Keratinocyte (primary cell): ENCODE results near the gene L1CAM. TPM values are rescaled to one million over a fixed set of nuclear protein-coding genes. Genes with fewer than 3 reads are reported as not detected.

Experiments used
- DNase-seq: peaks from one replicate; pipeline ENCODE4 v3.0.0-alpha.2; 2011; ENCODE audit warnings: low read depth, missing footprints, low spot score
- FAIRE-seq: peaks from 2 replicates; lab custom pipeline; 2011; peaks lifted over from hg19 to GRCh38; lab: Jason Lieb, UNC
- H2AFZ ChIP-seq: 2 replicates; pipeline ENCODE4 v1.6.0; 2012; ENCODE audit warnings: low read length, control low read depth, inconsistent platforms; ENCODE audit not compliant: control insufficient read depth
- H3K27ac ChIP-seq: 2 replicates; pipeline ENCODE4 v1.5.1; 2011; ENCODE audit warnings: low read length; ENCODE audit not compliant: control insufficient read depth, insufficient read depth
- H3K27me3 ChIP-seq: 3 replicates; pipeline ENCODE4 v1.6.0; 2011; ENCODE audit warnings: low read length; ENCODE audit not compliant: control insufficient read depth, insufficient read depth; ENCODE audit errors: extremely low read depth
- H3K36me3 ChIP-seq, 2 experiments: 2 replicates in 1 of 2; 3 replicates in 1 of 2; pipeline ENCODE4 v1.5.1; 2011; ENCODE audit warnings: low read length in 2 of 2, mild to moderate bottlenecking in 1 of 2; ENCODE audit not compliant: control insufficient read depth in 2 of 2, insufficient read depth in 2 of 2; ENCODE audit errors: extremely low read depth in 1 of 2
- H3K4me1 ChIP-seq: 3 replicates; pipeline ENCODE4 v1.5.1; 2011; ENCODE audit warnings: low read length; ENCODE audit not compliant: control insufficient read depth, insufficient read depth; ENCODE audit errors: extremely low read depth
- H3K4me2 ChIP-seq: 3 replicates; pipeline ENCODE4 v1.6.0; 2011; ENCODE audit warnings: low read depth, low read length; ENCODE audit not compliant: control insufficient read depth, insufficient read depth; ENCODE audit errors: extremely low read depth
- H3K4me3 ChIP-seq, 3 experiments: fragments of 200-600 bp in 1 of 3; sonication (generic) in 1 of 3; 2 replicates in 2 of 3; 3 replicates in 1 of 3; pipeline ENCODE4 v1.5.1; 2011 to 2016; ENCODE audit warnings: low read length in 3 of 3, mild to moderate bottlenecking in 3 of 3, control low read depth in 2 of 3, inconsistent platforms in 1 of 3, low read depth in 1 of 3, mixed read lengths in 1 of 3, mixed run types in 1 of 3, moderate library complexity in 1 of 3; ENCODE audit not compliant: control insufficient read depth in 2 of 3, insufficient read depth in 2 of 3; ENCODE audit errors: extremely low read depth in 1 of 3
- H3K79me2 ChIP-seq: 2 replicates; pipeline ENCODE4 v1.6.0; 2012; ENCODE audit warnings: low read length; ENCODE audit not compliant: control insufficient read depth, insufficient read depth
- H3K9ac ChIP-seq: 3 replicates; pipeline ENCODE4 v1.6.0; 2011; ENCODE audit warnings: low read length; ENCODE audit not compliant: control insufficient read depth, insufficient read depth; ENCODE audit errors: extremely low read depth
- H3K9me1 ChIP-seq: 3 replicates; pipeline ENCODE4 v1.6.0; 2011; ENCODE audit warnings: low read length; ENCODE audit not compliant: control insufficient read depth, insufficient read depth; ENCODE audit errors: extremely low read depth
- H3K9me3 ChIP-seq: 2 replicates; pipeline ENCODE4 v1.5.1; 2012; ENCODE audit warnings: low read depth, low read length; ENCODE audit not compliant: control insufficient read depth
- H4K20me1 ChIP-seq: 3 replicates; pipeline ENCODE4 v1.6.0; 2011; ENCODE audit warnings: low read length; ENCODE audit not compliant: control insufficient read depth, insufficient read depth; ENCODE audit errors: extremely low read depth
- CTCF ChIP-seq, 3 experiments: IDR thresholded peaks in 1 of 3; conservative IDR thresholded peaks in 1 of 3; optimal IDR thresholded peaks in 1 of 3; 2 replicates in 2 of 3; 3 replicates in 1 of 3; pipeline versions ENCODE3 to v1.5.1; 2011; ENCODE audit warnings: low read length in 3 of 3, mild to moderate bottlenecking in 3 of 3, moderate library complexity in 2 of 3, control low read depth in 1 of 3, inconsistent platforms in 1 of 3; ENCODE audit not compliant: insufficient read depth in 2 of 3; ENCODE audit errors: extremely low read depth in 1 of 3
- EZH2 ChIP-seq: IDR thresholded peaks from one replicate; pipeline ENCODE4 v1.6.1; 2012; ENCODE audit warnings: inconsistent platforms, mild to moderate bottlenecking, low read length, moderate library complexity
- dilution Hi-C: fragments of 300-500 bp; cut with MboI; formaldehyde crosslinking; loops from one replicate; pipeline ENCODE4 v1.7.0; 2020; ENCODE audit warnings: low sequenced_read_pairs; ENCODE audit not compliant: extremely low pct_ligation_motif_present
- polyA plus RNA-seq, 5 experiments: library from polyadenylated mRNA; depleted of rRNA in 3 of 5; stranded (reverse) in 3 of 5; stranded (forward) in 1 of 5; unstranded in 1 of 5; fragments of >200 nt; gene quantifications; 1 replicate in 1 of 5; 2 replicates in 3 of 5; 3 replicates in 1 of 5; pipeline versions ENCODE4 v1.2.1 to v1.2.3, GENCODE V29; 2011 to 2012; ENCODE audit warnings: missing spikeins in 2 of 5, low read depth in 1 of 5, low replicate concordance in 1 of 5

The L1CAM gene
- polyA plus RNA-seq, 1 donor (not counting 4 experiments of a cell fraction or from before 2014, with no cell fraction given): 18.2 TPM

DNA sequence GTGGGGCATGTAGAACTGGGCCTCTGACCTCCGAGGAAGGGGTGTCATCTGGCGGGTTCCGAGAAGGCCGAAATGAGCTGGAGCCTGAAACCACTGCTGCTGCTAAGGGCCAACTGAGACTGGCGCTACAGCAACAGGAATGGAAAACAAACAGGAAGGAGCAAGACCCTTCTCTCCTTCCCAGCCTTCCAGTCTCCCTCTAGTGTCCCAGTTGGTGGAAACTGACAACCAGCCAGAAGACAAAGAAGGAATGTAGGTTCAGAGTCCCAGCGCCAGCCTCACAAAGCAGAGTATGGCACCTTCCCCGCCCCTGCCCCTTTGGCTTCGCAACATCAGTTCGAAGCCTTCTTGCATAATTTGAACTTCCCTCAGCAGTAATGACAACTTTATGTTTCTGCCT is 31.3 kb downstream of the L1CAM start:
- Histone ChIP-seq H3K4me3 (no peak overlapping the region), H3K36me3 (no peaks in the 10 kb centered on the region), H3K27me3 (no peaks in the 10 kb centered on the region), H3K9me1 (no peaks in the 10 kb centered on the region), H2AFZ (no peak overlapping the region), H3K9me3 (no peaks in the 10 kb centered on the region), H4K20me1 (no peaks in the 10 kb centered on the region), H3K9ac (no peak overlapping the region), H3K4me1 (no peaks in the 10 kb centered on the region), H3K27ac (no peak overlapping the region), H3K79me2 (no peaks in the 10 kb centered on the region), H3K4me2 (no peak overlapping the region)
- FAIRE-seq (no peak), DNase-seq (no peak)
- dilution Hi-C loops: no loop called here
- TF ChIP-seq EZH2 (no peak), CTCF (optimal IDR thresholded peaks at IDR 0.05 in 1 of 3, IDR thresholded peaks at IDR 0.05 in 1 of 3, conservative IDR thresholded peaks at IDR 0.05 in 1 of 3; ENCODE audit: extremely low read depth in 1 of 3, insufficient read depth in 2 of 3, low read length in 3 of 3) (no peak)

DNA sequence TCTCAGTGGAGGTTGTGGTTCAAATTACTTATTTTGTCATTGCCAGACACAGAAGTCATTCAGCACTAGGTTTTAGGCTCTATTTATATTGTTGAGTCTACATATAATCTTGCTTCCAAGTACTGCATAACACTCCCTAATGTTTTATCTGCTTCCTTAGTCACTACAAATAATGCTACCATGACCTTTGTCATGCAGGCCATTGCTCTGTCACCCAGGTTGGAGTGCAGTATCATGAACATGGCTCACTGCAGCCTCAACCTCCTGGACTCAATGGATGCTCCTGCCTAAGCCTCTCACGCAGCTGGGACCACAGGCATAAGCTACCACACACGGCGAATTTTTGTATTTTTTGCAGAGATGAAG is 32.1 kb downstream of the L1CAM start:
- H3K79me2 ChIP-seq: no peaks in the 10 kb centered on the region
- TF ChIP-seq EZH2 (no peak), CTCF (optimal IDR thresholded peaks at IDR 0.05 in 1 of 3, IDR thresholded peaks at IDR 0.05 in 1 of 3, conservative IDR thresholded peaks at IDR 0.05 in 1 of 3; ENCODE audit: extremely low read depth in 1 of 3, insufficient read depth in 2 of 3, low read length in 3 of 3) (no peak)
- no peaks in the 10 kb centered on the region for H3K9me3 ChIP-seq
- H2AFZ ChIP-seq: no peak overlapping the region
- H3K9ac ChIP-seq: no peak overlapping the region
- H4K20me1 ChIP-seq: no peaks in the 10 kb centered on the region
- H3K9me1 ChIP-seq: no peaks in the 10 kb centered on the region
- H3K27ac ChIP-seq: no peak overlapping the region
- no peaks in the 10 kb centered on the region for H3K36me3 ChIP-seq
- H3K4me2 ChIP-seq: no peak overlapping the region
- no peaks in the 10 kb centered on the region for H3K27me3 ChIP-seq
- FAIRE-seq (no peak), DNase-seq (no peak)
- no peaks in the 10 kb centered on the region for H3K4me1 ChIP-seq
- dilution Hi-C loops: no loop called here
- no peak overlapping the region for H3K4me3 ChIP-seq
